Measurements from ENCODE around the gene TRIM64C.
"Not testable (repeated sequence)": the region's sequence is repeated elsewhere in the genome, so short reads cannot be mapped to it uniquely, and the experiment has no call there.

Gene TRIM64C

DNA sequence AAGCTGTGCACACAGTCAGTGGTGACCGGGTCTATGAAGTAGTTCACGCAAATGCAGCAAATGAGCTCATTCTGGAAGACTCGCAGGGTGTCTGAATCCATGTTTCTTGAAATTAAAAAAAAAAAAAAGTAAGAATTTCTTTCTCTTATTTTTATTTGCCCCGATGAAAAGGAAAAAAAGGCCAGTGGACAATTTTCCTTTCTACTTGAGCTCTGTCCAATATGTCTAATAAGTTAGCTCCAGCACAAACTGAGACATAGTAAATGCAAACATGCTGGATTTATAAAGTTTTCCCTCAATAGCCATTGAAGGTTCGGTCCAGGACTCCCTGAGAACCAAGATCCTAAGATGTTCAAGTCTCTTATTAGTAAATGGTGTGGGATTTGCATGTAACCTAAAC lies at the start of gene TRIM64C:
Gene TRIM64C (minus strand): TSS at position 101 of the 400 bp plus-strand sequence. CDS start 0 bp downstream, at position 101.
- DNase-seq: not testable (repeated sequence)

DNA sequence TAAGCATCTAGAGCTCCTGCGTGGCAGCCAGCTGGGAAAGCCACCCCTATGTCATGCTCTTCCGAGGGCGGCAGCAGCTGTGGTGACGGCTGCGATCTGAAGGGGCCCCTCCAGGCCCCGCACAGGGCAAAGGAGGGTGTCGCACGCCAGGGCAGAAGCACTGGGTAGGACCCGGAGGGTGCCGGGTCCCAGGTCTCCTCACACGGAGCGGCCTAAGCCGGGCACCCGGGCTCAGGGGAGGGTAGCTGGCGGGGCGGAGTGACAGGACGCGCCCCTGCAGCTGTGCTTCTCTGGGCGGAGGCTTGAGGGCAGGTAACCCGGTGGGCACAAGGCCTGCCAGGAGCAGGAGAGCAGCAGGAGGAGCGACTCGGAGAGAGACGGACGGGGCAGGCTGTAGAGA lies 43.4 kb upstream of the TRIM64C start:
- DNase-seq: not testable (repeated sequence)

DNA sequence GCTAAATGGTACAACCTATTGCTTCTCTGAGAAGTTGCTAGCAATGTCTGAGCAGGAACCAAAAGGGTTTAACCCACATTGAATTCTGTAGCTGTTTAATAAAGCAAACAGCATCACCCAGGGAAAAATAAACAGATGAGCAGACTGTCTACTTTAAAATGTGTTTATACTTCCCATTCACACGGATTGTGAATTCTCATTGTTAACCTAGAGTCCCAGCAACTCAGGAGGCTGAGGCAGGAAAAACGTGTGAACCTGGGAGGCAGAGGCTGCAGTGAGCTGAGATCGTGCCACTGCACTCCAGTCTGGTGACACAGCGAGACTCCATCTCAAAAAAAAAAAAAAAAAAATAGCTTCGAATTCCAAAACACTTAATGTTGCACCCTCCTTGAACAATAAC lies 11.0 kb upstream of the TRIM64C start:
- not testable (repeated sequence) for DNase-seq

DNA sequence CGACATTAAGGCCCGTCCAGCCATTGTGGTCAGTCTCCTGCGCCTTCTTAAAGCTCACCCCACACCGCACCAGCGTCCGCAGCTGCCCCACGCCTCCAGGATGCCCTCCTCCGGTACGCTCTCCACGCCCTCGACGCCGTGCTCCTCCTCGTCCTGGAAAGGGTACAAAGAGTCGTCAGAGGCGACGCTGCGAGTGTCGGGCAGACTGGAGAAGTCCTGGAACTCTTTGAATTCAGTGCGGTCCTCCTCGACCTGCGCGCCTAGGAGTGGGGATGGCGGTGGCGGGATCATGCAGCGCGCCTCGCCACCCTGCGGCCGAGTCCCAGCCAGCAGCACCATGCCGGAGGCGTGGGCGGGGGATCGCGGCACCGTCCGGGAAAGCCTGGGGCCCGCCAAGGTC lies 9.1 kb downstream of the TRIM64C start:
- DNase-seq: not testable (repeated sequence)

GRCh38 chr11:49048229-49048628 lies 10.7 kb downstream of the TRIM64C start:
- DNase-seq: not testable (repeated sequence)

DNA sequence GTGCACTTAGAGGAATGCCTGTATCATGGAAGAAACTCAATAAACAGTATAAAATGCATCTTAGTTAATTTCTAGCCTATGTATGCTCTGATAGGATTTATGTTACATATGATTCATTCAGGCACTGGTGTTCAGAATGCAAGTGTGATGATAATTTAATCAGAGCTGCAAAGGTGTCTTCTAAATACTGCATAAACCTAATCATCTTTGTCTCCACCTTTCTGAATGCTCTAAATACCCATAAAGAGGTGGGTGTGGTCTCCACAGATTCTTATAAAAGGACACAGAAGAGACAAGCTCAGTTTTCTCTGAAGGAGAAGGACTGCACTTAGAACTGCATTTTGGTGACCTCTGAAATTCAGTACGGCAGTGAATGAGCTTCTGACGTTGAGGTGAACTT lies 30.4 kb downstream of the TRIM64C start, which contains the start of gene TRIM49B:
Gene TRIM49B (plus strand): TSS at position 301 of the 400 bp plus-strand sequence. CDS start 2,777 bp downstream, outside the sequence.
- not testable (repeated sequence) for DNase-seq
